GM19463 (cell line): Measurements from ENCODE around the gene RNPS1.
A peak's percentile ranks its signal among the peaks of the same experiment; 100 is the strongest.
"Not testable (repeated sequence)": the region's sequence is repeated elsewhere in the genome, so short reads cannot be mapped to it uniquely, and the experiment has no call there.

Experiments
- ATAC-seq: cut with Tn5 transposase; IDR thresholded peaks from one replicate; pipeline ENCODE4 v1.9.1; 2021; ENCODE audit warnings: mild to moderate bottlenecking, moderate library complexity; ENCODE audit not compliant: unreplicated experiment

RNPS1 gene

DNA sequence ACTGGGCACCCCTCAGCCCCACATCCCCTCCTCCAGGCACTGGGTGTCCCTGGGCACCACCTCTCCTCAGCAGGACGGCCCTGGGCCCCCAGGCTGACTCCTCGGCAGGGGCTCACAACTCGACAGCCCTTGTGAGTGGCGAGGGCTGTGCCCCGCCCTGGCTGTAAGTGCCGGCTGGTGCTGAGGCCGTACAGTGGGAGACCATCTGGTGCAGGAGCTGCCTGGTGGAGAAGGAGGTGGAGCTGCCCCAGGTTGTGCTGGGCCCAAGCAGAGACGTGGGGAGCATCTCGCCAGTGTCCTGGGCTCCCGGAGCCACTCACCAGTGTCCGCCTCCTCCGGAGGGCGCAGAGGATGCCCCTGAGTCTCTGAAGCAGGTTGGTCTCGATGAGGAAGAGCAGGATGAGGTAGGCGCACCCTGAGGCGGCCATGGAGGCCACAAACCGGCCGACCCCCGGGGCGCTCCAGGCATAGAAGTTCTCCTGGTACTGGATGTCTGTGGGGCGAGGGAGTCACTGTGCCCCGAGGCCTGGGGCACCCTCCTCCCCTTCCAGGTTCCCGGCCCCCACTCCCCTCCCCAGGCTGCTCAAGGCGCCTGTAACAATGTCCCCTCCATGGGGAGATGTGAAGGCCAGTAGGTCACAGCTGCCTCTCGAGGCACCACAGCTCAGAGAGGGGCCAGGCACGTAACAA, 15.1 kb upstream of the RNPS1 start:
- no peak for ATAC-seq

DNA sequence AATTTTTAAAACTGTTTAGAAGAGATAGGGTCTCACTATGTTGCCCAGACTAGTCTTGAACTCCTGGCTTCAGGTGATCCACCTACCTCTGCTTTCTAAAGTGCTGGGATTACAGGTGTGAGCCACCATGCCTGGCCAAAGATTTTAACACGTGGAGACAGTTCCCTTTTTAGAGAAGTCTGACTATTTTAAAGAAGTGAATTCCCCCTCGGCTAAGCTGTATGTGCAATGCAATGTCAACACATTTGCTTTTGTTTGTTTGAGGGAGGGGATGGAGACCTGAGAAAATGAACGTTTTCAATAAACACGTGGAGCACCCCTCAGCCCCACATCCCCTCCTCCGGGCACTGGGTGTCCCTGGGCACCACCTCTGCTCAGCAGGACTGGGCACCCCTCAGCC, 14.3 kb upstream of the RNPS1 start:
- no peak for ATAC-seq

DNA sequence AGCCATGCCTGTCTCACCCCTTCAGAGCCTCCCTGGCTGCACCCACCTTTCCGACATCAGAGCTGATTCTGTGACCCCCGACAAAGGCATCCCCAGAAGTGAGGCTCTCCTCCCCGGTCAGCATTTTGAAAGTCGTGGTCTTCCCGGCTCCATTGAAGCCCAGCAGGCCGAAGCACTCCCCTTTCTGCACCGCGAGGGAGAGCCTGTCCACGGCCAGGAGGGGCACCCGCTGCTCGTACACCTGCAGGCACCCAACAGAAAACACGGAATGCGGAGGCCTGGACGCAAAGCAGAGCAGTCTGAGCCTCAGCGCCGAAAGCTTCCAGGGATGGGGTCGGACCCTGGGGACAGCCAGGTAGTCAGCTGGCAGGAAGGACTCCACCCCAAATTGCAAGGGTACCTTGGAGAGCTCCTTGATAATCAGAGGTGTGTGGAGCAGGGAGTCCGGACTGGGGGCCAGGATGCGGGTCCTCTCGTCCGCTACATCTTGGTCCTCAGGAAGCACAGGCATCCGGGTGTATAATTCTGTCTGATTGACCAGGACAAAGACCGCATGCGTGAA, 13.1 kb upstream of the RNPS1 start:
- no peak for ATAC-seq

DNA sequence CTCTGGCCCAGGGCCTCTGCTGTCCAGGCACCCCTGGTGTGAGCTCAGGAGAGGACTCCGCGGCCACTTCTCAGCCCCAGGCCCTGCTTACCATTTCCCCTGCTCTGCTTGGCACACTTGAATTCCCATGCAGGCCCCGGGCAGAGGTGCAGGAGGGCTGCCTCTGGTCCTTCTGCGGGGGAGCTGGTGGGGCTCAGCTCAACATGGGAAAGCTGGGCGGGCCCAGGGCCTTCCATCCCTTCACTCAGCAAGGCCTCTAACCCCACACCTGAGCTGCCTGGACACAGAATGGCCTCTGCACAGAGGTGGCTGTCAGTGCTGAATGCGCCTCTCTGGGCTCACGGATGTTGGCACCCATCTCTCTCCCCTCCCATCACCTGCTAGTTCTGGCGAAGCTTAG, 12.5 kb upstream of the RNPS1 start:
- no peak for ATAC-seq

DNA sequence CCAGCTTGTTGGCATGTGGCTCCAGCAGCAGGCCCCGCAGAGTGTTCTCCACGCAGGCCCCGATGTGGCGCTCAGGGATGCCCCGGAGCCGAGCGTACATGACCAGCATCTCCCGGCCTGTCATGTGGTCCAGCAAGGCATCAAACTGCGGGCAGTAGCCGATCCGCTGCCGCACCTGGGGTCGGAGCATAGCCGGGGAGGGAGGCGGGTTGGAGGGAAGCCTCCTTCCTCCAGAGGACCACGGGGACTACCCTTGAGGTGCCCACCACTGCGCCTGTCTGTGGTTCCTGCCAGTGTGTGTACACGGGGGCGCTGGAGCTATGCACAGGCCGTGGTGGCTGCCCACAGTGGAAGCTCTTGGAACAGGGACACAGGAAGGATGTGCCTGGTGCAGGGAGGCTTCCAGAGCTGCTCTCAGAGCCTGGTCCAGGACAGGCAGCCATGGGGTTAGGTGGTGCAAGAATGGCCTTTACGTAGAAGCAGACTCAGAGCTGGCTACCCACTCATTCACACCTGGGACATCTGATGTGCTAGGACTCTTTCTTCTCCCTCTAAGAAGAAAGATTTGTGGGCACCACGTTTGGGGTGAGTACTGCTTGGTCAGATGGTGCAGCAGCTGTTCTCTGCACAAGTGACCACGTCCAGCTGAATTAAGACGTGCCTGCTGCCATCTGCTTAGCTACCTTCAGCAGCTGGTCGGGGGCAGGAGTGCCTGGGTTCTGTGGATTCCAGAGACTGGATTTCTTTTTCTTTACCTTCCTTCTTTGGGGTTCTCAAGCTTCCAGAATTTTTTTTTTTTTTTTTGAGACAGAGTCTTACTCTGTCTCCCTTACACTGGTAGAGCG, 11.3 kb upstream of the RNPS1 start:
- no peak for ATAC-seq

DNA sequence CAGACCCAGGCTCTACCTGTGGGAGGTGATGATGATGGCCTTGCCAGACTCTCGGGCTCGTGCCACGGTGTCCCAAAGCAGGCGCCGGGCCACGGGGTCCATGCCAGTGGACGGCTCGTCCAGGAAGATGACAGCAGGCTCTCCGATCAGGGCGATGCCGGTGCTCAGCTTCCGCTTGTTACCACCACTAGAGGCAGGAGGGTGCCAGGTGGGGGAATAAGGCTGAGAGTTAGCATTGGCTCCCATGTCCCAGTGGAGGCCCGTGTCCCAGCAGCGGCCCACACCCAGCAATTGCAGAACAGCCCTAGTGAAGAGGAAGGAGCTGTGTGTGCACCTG, 10.3 kb upstream of the RNPS1 start:
- ATAC-seq = no peak

DNA sequence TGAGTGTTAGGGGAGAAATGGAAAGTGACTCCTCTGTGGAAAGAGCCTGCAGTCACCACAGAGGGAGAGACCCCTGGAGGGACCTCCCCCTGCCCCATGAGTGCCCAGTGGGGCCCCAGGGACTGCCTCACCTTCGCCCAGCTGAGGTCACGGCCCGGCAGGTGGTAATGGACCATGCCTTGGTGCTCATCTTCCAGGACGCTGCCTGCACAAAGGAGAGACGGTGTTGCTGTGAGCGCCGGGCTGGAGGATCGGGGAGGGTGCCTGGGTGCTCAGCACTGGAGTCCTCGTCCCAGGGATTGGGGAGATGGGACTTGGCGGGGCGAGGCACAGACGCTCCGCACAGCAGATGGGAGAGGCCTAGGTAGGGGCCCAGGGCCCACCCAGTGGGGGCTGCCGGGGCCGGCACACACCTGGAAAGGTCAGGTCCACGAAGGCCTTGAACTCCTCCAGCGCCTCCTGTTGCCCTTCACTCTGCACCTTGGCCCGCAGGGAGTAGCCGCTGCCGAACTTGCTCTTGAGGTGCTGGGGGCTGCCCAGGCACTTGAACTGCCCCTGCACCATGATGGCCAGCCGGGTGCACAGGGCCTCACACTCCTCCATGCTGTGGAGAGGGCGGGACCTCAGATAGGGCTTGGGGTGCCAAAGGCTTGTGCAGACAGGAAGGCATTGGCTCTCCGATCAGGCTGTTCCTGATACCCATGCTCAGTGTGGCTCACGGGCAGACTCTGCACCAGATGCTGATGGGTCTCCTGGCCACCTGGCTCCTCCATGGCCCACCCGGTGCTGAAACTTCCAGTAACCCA, 9.7 kb upstream of the RNPS1 start:
- no peak for ATAC-seq

DNA sequence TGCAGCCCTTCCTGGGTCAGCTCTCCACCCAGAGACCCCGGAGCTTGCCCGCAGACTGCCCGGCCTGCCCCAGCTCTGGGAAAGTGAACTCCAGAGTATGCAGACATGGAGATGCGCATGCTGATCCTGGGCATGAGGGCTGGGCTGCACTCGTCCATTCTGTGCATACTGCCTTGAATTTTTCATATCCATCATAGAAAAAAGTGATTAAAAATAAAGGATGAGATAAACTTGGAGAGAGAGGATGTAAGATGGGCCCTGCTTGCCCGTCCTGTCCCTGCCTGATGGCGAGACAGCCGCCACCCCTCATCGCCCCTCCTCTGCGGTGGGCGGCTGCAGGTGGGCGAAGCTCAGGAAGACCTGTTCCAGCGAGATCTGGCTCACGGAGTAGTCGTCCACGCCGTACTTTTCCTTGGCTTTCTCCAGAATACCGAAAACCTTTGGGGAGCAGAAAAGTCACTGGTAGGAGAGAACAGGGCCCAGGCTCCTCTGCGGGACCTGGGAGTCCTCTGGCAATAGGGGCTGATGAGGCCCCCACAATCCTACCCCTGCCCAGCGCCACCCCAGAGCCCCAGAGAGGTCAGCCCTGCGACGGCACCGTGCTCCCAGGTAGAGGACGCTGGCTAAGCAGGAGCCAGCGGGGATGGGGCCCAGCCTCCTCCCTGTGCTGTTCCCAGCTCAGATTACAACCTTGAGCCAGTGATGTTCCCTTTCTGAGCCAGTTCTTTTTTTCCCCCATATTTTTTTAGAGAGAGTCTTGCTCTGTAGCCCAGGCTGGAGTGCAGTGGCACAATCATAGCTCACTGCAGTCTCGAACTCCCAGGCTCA, 8.7 kb upstream of the RNPS1 start:
- ATAC-seq = no peak

DNA sequence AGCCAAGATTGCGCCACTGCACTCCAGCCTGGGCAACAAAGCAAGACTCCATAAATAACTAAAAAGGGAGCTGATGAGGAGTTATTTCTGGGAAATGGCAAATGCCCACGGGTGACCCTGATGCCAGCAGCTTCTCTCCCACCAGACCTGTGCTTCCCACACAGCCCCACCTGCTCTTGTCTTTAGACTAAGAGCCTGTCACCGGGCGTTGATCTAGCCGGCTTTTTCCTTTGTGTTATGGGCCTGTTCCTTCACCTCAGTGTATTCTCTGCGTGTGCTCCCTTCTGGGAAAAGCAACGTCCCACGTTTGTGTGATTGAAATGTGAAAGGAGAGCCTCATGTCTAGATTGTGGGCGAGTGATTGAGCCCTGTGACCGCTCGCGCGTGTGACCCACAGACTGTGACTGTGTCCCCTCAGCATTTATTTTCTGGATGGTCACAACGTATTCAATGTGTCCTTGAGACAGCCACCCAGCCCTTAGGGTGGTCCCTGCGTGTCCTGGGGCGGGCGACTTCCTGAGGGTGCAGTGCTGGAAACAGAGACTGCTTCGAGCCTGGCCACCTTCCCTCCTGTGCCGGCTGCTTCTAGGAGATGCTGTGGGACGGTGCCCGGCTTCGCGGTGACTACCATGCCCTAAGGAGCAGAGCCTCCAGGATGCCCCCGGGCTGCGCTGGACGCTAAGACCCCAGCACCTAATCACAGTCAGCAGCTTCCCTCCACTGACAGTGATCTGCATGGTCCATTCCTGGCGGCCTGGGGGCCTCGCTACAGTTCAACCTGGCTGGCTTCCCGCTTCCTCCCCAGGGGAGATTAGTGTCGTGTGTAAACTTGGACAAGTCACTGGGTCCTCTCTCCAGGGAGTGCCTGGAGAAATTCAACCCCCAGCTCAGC, 7.8 kb upstream of the RNPS1 start:
- ATAC-seq = no peak

DNA sequence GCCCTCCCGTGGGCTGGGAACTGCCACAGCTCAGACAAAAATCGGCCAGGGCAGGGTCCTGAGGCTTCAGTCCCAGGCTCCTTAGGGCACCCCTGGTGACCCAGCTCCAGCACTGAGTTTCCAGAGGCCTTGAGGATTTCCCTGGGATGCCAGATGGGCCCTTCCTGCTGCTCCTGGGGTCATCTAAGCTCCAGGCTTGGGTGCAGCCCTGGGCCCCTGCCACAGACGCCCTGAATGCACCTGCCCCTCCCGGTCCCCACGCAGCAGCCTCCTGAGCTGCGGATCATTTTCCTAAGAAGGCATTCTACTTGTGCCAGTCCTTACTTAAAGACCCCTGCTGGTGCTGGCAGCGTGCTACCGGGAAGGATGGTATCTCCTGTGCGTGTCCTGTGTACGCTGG, 6.0 kb upstream of the RNPS1 start:
- ATAC-seq = no peak

DNA sequence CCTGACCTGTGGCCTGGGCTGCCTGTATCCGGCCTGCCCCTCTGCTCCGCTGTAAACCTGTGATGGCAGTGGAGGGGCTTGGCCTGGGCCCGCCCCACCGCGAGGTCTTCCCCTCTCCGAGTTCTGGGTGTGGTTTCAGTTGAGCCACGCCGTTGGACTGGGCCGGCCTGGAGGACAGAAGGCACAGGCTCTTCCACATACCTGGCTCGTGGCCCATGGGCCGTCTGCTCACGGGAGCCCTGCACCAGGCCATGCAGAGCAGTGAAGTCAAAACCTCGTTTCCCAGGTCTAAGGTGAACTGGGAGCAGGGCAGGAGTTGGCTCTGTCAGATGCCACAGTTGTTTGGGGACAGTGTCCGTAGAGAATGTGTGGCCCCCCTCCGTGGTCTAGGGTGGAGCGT, 5.6 kb upstream of the RNPS1 start:
- ATAC-seq = no peak

DNA sequence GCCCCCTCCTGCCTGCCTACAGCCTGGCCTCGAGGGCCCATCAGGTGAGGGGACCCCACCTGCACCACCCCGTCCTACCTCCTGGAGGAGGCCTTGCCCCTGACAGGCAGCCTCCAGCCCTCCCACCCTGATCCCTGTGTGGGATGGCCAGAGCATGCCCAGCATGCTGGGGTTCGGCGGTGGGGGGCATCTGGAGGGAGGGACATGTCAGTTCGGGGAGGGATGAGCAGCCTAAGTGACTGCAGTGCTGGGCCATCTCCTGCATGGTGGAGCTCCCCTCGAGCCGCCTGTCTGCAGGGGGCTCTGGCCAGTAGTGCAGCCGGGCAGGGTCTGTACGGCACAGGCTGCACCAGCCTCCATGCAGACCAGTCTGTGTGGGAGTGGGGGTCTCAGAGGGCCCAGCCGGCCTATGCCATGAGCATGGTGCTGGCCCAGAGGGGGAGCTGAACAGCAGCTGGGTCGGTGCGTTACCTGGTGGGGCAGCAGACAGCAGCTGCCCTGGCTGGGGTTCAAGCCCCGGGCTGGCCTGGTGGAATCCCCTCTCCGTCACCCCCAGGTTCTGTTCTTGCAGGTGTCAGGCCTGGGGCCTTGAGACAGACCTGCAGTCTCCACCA, 4.0 kb upstream of the RNPS1 start:
- ATAC-seq = no peak

DNA sequence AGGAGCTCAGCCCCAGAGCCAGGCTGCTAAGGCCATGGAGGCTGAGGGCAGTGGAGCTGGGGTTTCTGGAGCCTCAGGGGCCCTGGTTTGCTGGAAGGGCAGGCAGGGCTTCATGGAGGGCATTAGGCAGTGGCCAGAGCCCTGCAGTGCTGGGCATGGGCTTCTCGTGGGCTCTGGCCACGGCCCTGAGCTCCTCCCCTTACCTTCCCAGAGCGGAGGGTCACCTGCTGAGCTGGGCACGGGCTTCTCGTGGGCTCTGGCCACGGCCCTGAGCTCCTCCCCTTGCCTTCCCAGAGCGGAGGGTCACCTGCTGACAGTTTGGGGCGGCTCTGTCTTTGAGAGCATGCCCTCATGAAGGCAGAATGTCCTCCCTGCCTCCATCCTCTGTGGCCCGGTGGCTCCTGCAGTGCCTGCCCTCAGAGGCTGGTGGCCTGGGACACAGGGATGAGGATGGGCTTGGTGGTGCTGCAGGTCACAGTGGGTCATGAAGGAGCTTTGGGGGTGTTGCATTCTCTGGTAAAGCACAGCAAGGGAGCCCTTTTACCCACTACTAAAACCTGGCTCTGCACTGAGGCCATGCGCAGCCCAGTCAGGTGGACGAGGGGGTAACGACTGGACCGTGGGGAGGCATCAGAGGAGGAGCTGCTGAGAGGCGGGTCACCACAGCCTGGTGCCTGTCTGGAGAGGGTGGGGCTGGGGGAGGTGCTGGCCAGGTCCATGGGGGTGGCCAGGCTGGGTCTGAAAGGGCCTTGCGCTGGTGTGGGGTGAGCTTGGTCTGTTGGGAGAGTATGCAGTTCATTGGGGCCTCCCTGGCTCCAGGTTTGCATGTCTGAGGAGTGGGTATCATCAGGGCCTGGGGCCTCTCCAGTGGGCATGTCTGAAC, 2.9 kb upstream of the RNPS1 start:
- ATAC-seq = no peak

DNA sequence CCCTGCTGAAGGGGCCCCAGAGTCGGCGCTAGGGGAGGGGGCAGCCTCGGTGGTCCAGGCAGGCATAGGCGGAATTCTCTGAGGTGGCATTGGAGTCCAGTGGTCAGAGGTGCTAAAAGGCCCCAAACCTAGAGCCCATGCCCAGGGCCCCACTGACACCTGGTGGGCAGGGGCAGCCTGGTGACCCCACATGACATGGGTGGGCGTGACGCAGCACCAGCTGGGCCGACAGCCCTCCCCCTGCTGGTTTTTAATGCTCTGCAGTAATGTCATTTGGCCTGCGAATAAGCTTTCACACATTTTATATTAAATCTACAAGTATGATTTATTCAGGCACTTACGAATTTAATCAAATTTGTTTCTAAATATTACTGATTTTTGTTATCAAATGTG, 2.1 kb upstream of the RNPS1 start:
- no peak for ATAC-seq

DNA sequence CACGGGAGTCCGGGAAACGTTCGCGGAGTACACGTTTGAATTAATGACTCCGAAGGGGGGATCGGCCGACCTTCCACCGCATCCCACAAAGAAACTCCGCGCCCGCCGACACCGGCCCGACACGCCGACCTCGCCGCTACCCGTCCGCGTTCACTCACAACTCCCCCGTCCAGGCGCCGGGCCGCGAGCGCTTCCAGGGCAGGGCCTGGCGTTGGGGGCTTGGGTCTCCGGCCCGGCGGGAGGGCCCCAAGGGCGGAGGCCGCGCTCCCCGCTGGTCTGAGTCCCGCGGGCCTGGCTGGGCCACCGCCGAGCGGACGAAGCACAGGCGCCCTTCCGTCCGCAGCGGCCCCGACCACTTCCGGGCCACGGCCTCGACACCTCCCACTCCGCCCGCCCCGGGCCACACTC, 417 bp downstream of the RNPS1 start:
- ATAC-seq = peak; percentile 60

DNA sequence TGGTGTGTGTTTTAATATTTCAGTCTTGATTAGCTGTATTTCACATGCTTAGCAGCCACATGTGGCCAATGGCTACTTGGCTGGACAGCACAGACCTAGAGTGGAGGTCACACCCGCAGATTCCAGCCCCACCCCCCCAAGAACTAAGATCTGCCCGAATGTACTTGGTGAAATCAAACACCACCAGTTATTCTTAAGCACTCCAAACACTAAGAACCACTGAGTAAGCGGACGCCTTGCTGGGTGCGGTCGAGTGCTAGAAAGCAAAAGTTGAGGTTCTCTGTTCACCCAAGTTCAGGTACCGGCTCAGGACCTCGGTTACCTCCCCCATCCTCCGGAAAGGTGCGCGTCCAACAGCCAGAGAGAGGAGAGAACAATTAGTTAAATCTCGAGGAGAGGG, 1.0 kb downstream of the RNPS1 start:
- ATAC-seq = not testable (repeated sequence)

DNA sequence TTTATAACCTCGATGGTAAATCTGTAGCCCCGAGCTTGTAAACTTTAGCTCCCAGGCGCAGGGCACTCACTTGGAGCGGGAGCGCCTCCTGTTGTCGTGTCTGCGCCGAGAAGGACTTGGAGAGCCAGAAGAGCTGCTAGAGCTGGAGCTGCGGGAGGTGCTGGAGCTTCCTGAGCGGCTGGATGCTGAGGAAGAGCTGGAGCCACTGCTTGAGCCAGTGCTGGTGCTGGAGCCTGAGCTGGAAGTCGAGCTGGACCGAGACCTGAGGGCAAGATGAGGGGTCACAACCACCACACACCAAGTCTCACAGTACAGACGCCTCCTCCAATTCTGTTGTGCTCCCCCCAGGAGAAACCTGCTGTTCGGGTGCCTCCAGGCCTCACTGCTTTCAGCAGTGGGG, 4.9 kb downstream of the RNPS1 start:
- ATAC-seq = not testable (repeated sequence)

DNA sequence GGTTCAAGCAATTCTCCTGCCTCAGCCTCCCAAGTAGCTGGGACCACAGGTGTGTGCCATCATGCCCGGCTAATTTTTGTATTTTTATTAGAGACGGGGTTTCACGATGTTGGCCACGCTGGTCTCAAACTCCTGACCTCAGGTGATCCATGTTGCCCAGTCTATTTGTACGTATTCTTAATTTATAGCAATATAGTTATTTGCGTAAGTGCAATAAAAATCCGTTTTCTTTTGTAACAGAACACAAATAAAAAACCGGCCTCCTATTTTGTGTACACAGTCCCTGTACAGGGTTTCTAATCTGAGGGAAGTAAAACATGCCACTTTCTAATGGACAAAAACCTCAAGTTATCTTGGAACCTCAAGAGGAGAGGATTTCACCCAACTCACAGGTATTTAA, 7.7 kb downstream of the RNPS1 start:
- no peak for ATAC-seq
